HepG2 (cell line): ENCODE data around the gene TMEM269. TPM values are rescaled to one million over a fixed set of nuclear protein-coding genes. Genes with fewer than 3 reads are reported as not detected.

ENCODE experiments used
- ADNP ChIP-seq: sonication (generic); formaldehyde crosslinking; IDR thresholded peaks from 2 replicates; pipeline ENCODE4 v1.4.0; 2020; ENCODE audit warnings: missing genetic modification reagents
- AKNA ChIP-seq: sonication (generic); formaldehyde crosslinking; IDR thresholded peaks from 2 replicates; pipeline ENCODE4 v1.4.0; 2020; ENCODE audit warnings: missing genetic modification reagents, borderline replicate concordance
- CEBPZ ChIP-seq: IDR thresholded peaks from 2 replicates; pipeline ENCODE4 v1.6.1; 2012; ENCODE audit warnings: low read length, improper control_type of control experiment
- DNMT1 ChIP-seq: sonication (generic); formaldehyde crosslinking; IDR thresholded peaks from 2 replicates; pipeline ENCODE4 v1.5.1; 2020; ENCODE audit warnings: mild to moderate bottlenecking, missing genetic modification reagents
- GFI1 ChIP-seq: sonication (generic); formaldehyde crosslinking; IDR thresholded peaks from 2 replicates; pipeline ENCODE4 v1.5.0; 2020; ENCODE audit warnings: missing genetic modification reagents, mild to moderate bottlenecking, borderline replicate concordance
- KLF6 ChIP-seq: IDR thresholded peaks from 2 replicates; pipeline ENCODE4 v1.8.0; 2016; ENCODE audit warnings: missing biosample characterization, missing genetic modification reagents
- KLF9 ChIP-seq: IDR thresholded peaks from 2 replicates; pipeline ENCODE4 v1.6.1; 2016; ENCODE audit warnings: low read depth
- MXD1 ChIP-seq: sonication (generic); formaldehyde crosslinking; IDR thresholded peaks from 2 replicates; pipeline ENCODE4 v1.4.0; 2020; ENCODE audit warnings: mild to moderate bottlenecking, missing genetic modification reagents
- NFE2L2 ChIP-seq: fragments of 150-350 bp; IDR thresholded peaks from 2 replicates; pipeline ENCODE4 v1.6.1; 2014; ENCODE audit warnings: low read length
- SMAD3 ChIP-seq: sonication (generic); formaldehyde crosslinking; IDR thresholded peaks from 2 replicates; pipeline ENCODE4 v1.4.0; 2020; ENCODE audit warnings: missing genetic modification reagents
- SOX5 ChIP-seq: IDR thresholded peaks from 2 replicates; pipeline ENCODE4 v1.6.1; 2016; ENCODE audit warnings: borderline replicate concordance
- SOX6 ChIP-seq, 2 experiments: fragments of 450-650 bp in 1 of 2; sonication (generic) in 1 of 2; formaldehyde crosslinking in 1 of 2; IDR thresholded peaks; 2 replicates each; pipeline versions ENCODE4 v1.4.0 to v1.6.1; 2017 to 2020; ENCODE audit warnings: antibody characterized with exemption in 1 of 2, mild to moderate bottlenecking in 1 of 2, missing genetic modification reagents in 1 of 2
- ZFP36L2 ChIP-seq: sonication (generic); formaldehyde crosslinking; IDR thresholded peaks from 2 replicates; pipeline ENCODE4 v1.4.0; 2020; ENCODE audit warnings: missing genetic modification reagents
- ZNF224 ChIP-seq: sonication (generic); formaldehyde crosslinking; IDR thresholded peaks from 2 replicates; pipeline ENCODE4 v1.5.0; 2020; ENCODE audit warnings: mild to moderate bottlenecking, missing genetic modification reagents
- ZNF383 ChIP-seq: sonication (generic); formaldehyde crosslinking; IDR thresholded peaks from 2 replicates; pipeline ENCODE4 v1.4.0; 2020; ENCODE audit warnings: missing genetic modification reagents, mild to moderate bottlenecking, borderline replicate concordance
- ZNF652 ChIP-seq: IDR thresholded peaks from 2 replicates; pipeline ENCODE4 v1.6.1; 2016; ENCODE audit warnings: low read depth, borderline replicate concordance
- ZNF660 ChIP-seq: sonication (generic); formaldehyde crosslinking; IDR thresholded peaks from 2 replicates; pipeline ENCODE4 v1.5.1; 2020; ENCODE audit warnings: mild to moderate bottlenecking, low read depth, missing genetic modification reagents, borderline replicate concordance
- ZNF792 ChIP-seq: IDR thresholded peaks from 2 replicates; pipeline ENCODE4 v1.6.1; 2016
- polyA plus RNA-seq, 8 experiments: library from polyadenylated mRNA; depleted of rRNA in 3 of 8; stranded (reverse) in 7 of 8; unstranded in 1 of 8; fragments of >200 nt; fragmentation: Illumina TruSeq in 4 of 8; extraction: Trizol in 4 of 8; gene quantifications; 2 replicates each; pipeline versions ENCODE4 v1.2.1 to v1.2.3, GENCODE V29; 2011 to 2016; ENCODE audit warnings: low read depth in 4 of 8, missing spikeins in 1 of 8, mixed read lengths in 1 of 8; ENCODE audit not compliant: insufficient read depth in 1 of 8
- total RNA-seq, 5 experiments: library from RNA; depleted of rRNA; stranded (reverse); fragments of >200 nt; fragmentation: Illumina TruSeq; extraction: Trizol; gene quantifications; 2 replicates each; pipeline ENCODE4 v1.2.3, GENCODE V29; 2016; ENCODE audit warnings: low read depth in 1 of 5

The TMEM269 gene
- total and polyA plus RNA-seq, 2 of the 13 experiments (the other 11 are each of a cell fraction or from before 2014, with no cell fraction given): 0.15 to 0.21 TPM

GRCh38 chr1:42846257-42847110 is 61.7 kb downstream of the TMEM269 start, which contains the start of gene ZNF691 (continued):
- TF ChIP-seq DNMT1 (CRISPR knock-in tag) (no peak), ADNP (no peak), ZNF383 (no peak), ZNF652 (no peak), SOX5 (CRISPR knock-in tag) (no peak), AKNA (CRISPR knock-in tag) (no peak), CEBPZ (peak; percentile 66), ZFP36L2 (CRISPR knock-in tag) (no peak), NFE2L2 (no peak), KLF6 (CRISPR knock-in tag) (no peak; the same call in 1 of the 2 replicates), SMAD3 (peak; percentile 33; the same call in 1 of the 2 replicates), KLF9 (no peak), ZNF660 (CRISPR knock-in tag) (no peak), ZNF224 (CRISPR knock-in tag) (peak; percentile 31; the same call in 1 of the 2 replicates), ZNF792 (CRISPR knock-in tag) (peak; percentile 27; the same call in 1 of the 2 replicates), GFI1 (CRISPR knock-in tag) (no peak; the same call in 1 of the 2 replicates), SOX6 (IDR thresholded peaks at IDR 0.05) (no peak), SOX6 (CRISPR knock-in tag; IDR thresholded peaks at IDR 0.05) (no peak), MXD1 (CRISPR knock-in tag) (peak; percentile 38; the same call in 1 of the 2 replicates)
